Activated CD8-positive, alpha-beta T cell treated with anti-CD3 and anti-CD28 coated beads, Interleukin-2, amount 10 ng/mL, durations not matched to agents 7 days and 5 days (primary cell): ENCODE measurements around the gene KCNG2. TPM values are rescaled to one million over a fixed set of nuclear protein-coding genes. Genes with fewer than 3 reads are reported as not detected.
"Not testable (repeated sequence)": the region's sequence is repeated elsewhere in the genome, so short reads cannot be mapped to it uniquely, and the experiment has no call there.

Source experiments
- ATAC-seq: fragments of 150-1000 bp; cut with Tn5 transposase; one replicate; pipeline ENCODE4 v1.10.0; 2021; ENCODE audit warnings: moderate library complexity
- CTCF ChIA-PET: fragments of 350-600 bp; sonication (Branson Sonifier 250); formaldehyde crosslinking; loops from one replicate; lab custom pipeline; 2021; ENCODE audit warnings: antibody characterized with exemption; lab: Charles Lee
- POLR2A ChIA-PET: fragments of 350-600 bp; sonication (Branson Sonifier 250); formaldehyde crosslinking; loops from one replicate; lab custom pipeline; 2021; ENCODE audit warnings: antibody characterized with exemption; lab: Charles Lee
- DNase-seq: peaks from one replicate; pipeline ENCODE4 v3.0.0-alpha.2; 2020
- H3K27ac Mint-ChIP-seq: one replicate; pipeline ENCODE4 v1.8.0; 2021; ENCODE audit warnings: mild to moderate bottlenecking, mixed read lengths
- H3K27me3 Mint-ChIP-seq: one replicate; pipeline ENCODE4 v1.8.0; 2021; ENCODE audit warnings: low read depth, mixed read lengths
- H3K36me3 Mint-ChIP-seq: one replicate; pipeline ENCODE4 v1.8.0; 2021; ENCODE audit warnings: low read depth, mixed read lengths
- H3K4me1 Mint-ChIP-seq: one replicate; pipeline ENCODE4 v1.8.0; 2021; ENCODE audit warnings: low read depth, mixed read lengths
- H3K4me3 Mint-ChIP-seq: one replicate; pipeline ENCODE4 v1.8.0; 2021; ENCODE audit warnings: mild to moderate bottlenecking, mixed read lengths
- H3K9me3 Mint-ChIP-seq: one replicate; pipeline ENCODE4 v1.8.0; 2022; ENCODE audit warnings: mixed read lengths; ENCODE audit not compliant: insufficient read depth
- total RNA-seq, 2 experiments: library from RNA; stranded (reverse); gene quantifications; one replicate each; pipeline ENCODE4 v1.2.3, GENCODE V29; 2021

Gene KCNG2
- total RNA-seq, 2 experiments from 2014 or later: not detected

GRCh38 chr18:79875931-79876461, 78.3 kb downstream of the KCNG2 start:
- no peak for DNase-seq
- POLR2A ChIA-PET: no interaction called here
- no peaks in the 10 kb centered on the region for H3K4me1 Mint-ChIP-seq
- no peak for ATAC-seq
- H3K36me3 Mint-ChIP-seq: no peaks in the 10 kb centered on the region
- H3K27me3 Mint-ChIP-seq: no peaks in the 10 kb centered on the region
- no peaks in the 10 kb centered on the region for H3K9me3 Mint-ChIP-seq
- CTCF ChIA-PET: no interaction called here
- no peak overlapping the region for H3K27ac Mint-ChIP-seq
- H3K4me3 Mint-ChIP-seq: no peak overlapping the region

- ChIA-PET POLR2A (no interaction called here), CTCF (no interaction called here)
- no peak overlapping the region for H3K4me3 Mint-ChIP-seq
- H3K4me1 Mint-ChIP-seq: no peaks in the 10 kb centered on the region
- DNase-seq (no peak), ATAC-seq (no peak)
- no peak overlapping the region for H3K27ac Mint-ChIP-seq
- no peaks in the 10 kb centered on the region for H3K36me3 Mint-ChIP-seq
- no peaks in the 10 kb centered on the region for H3K27me3 Mint-ChIP-seq
- H3K9me3 Mint-ChIP-seq: no peaks in the 10 kb centered on the region
These were observed 78.8 kb downstream of the KCNG2 start for GRCh38 chr18:79876497-79876896.

- ChIA-PET POLR2A (no interaction called here), CTCF (no interaction called here)
- DNase-seq (no peak), ATAC-seq (no peak)
- Mint-ChIP-seq H3K4me1 (no peaks in the 10 kb centered on the region), H3K36me3 (no peaks in the 10 kb centered on the region), H3K27me3 (no peaks in the 10 kb centered on the region), H3K4me3 (no peak overlapping the region), H3K27ac (no peak overlapping the region), H3K9me3 (no peaks in the 10 kb centered on the region)
These were observed 79.7 kb downstream of the KCNG2 start for GRCh38 chr18:79877163-79878091.

- DNase-seq, H3K27me3 Mint-ChIP-seq, CTCF ChIA-PET: not testable (repeated sequence)
These were observed 80.5 kb downstream of the KCNG2 start for GRCh38 chr18:79878246-79878645.

GRCh38 chr18:79878741-79879378, 81.1 kb downstream of the KCNG2 start:
- no peaks in the 10 kb centered on the region for H3K9me3 Mint-ChIP-seq
- no peak overlapping the region for H3K4me3 Mint-ChIP-seq
- H3K4me1 Mint-ChIP-seq: no peaks in the 10 kb centered on the region
- no peak overlapping the region for H3K27ac Mint-ChIP-seq
- no peak for DNase-seq
- CTCF ChIA-PET: no interaction called here
- POLR2A ChIA-PET: no interaction called here
- no peaks in the 10 kb centered on the region for H3K27me3 Mint-ChIP-seq
- no peak for ATAC-seq
- H3K36me3 Mint-ChIP-seq: no peaks in the 10 kb centered on the region

More at GRCh38 chr18:79878246-79878645, 80.5 kb downstream of the KCNG2 start:
- POLR2A ChIA-PET, H3K36me3 Mint-ChIP-seq, ATAC-seq, H3K9me3 Mint-ChIP-seq, H3K27ac Mint-ChIP-seq, H3K4me1 Mint-ChIP-seq, H3K4me3 Mint-ChIP-seq: not testable (repeated sequence)

GRCh38 chr18:79879566-79879965, 81.8 kb downstream of the KCNG2 start:
- H3K4me1 Mint-ChIP-seq: no peaks in the 10 kb centered on the region
- no peak overlapping the region for H3K27ac Mint-ChIP-seq
- no peak for DNase-seq
- H3K36me3 Mint-ChIP-seq: no peaks in the 10 kb centered on the region
- no peak overlapping the region for H3K4me3 Mint-ChIP-seq
- no peaks in the 10 kb centered on the region for H3K27me3 Mint-ChIP-seq
- ChIA-PET POLR2A (no interaction called here), CTCF (no interaction called here)
- H3K9me3 Mint-ChIP-seq: no peaks in the 10 kb centered on the region
- ATAC-seq: no peak

- DNase-seq (no peak), ATAC-seq (no peak)
- no peaks in the 10 kb centered on the region for H3K36me3 Mint-ChIP-seq
- no peaks in the 10 kb centered on the region for H3K27me3 Mint-ChIP-seq
- ChIA-PET CTCF (no interaction called here), POLR2A (no interaction called here)
- no peaks in the 10 kb centered on the region for H3K9me3 Mint-ChIP-seq
- H3K27ac Mint-ChIP-seq: no peak overlapping the region
- H3K4me1 Mint-ChIP-seq: no peaks in the 10 kb centered on the region
- no peak overlapping the region for H3K4me3 Mint-ChIP-seq
These were observed 84.0 kb downstream of the KCNG2 start for GRCh38 chr18:79881695-79882094.

GRCh38 chr18:79882522-79883241, 84.9 kb downstream of the KCNG2 start:
- no peak for ATAC-seq
- no peak for DNase-seq
- no peaks in the 10 kb centered on the region for H3K36me3 Mint-ChIP-seq
- POLR2A ChIA-PET: no interaction called here
- H3K4me3 Mint-ChIP-seq: no peak overlapping the region
- H3K27ac Mint-ChIP-seq: no peak overlapping the region
- no peaks in the 10 kb centered on the region for H3K9me3 Mint-ChIP-seq
- H3K4me1 Mint-ChIP-seq: no peaks in the 10 kb centered on the region
- H3K27me3 Mint-ChIP-seq: no peaks in the 10 kb centered on the region
- CTCF ChIA-PET: no interaction called here

GRCh38 chr18:79883461-79884293, 85.9 kb downstream of the KCNG2 start:
- Mint-ChIP-seq H3K4me1 (no peaks in the 10 kb centered on the region), H3K27ac (no peak overlapping the region), H3K27me3 (no peaks in the 10 kb centered on the region), H3K9me3 (no peaks in the 10 kb centered on the region), H3K4me3 (no peak overlapping the region), H3K36me3 (no peaks in the 10 kb centered on the region)
- no peak for DNase-seq
- ATAC-seq: no peak
- ChIA-PET POLR2A (no interaction called here), CTCF (no interaction called here)

- CTCF ChIA-PET: no interaction called here
- H3K4me1 Mint-ChIP-seq: no peaks in the 10 kb centered on the region
- H3K9me3 Mint-ChIP-seq: peaks cover 6% of the 10 kb centered on the region
- POLR2A ChIA-PET: no interaction called here
- H3K27ac Mint-ChIP-seq: no peak overlapping the region
- H3K4me3 Mint-ChIP-seq: no peak overlapping the region
- no peaks in the 10 kb centered on the region for H3K36me3 Mint-ChIP-seq
- ATAC-seq: no peak
- H3K27me3 Mint-ChIP-seq: no peaks in the 10 kb centered on the region
- no peak for DNase-seq
These were observed 86.7 kb downstream of the KCNG2 start for GRCh38 chr18:79884294-79884962.
